HG03469 (cell line): ENCODE results near the gene CLDN24.

ENCODE experiments used
- ATAC-seq: cut with Tn5 transposase; IDR thresholded peaks from one replicate; pipeline ENCODE4 v1.9.1; 2021; ENCODE audit warnings: mild to moderate bottlenecking, moderate library complexity, moderate number of reproducible peaks; ENCODE audit not compliant: unreplicated experiment

Gene CLDN24

DNA sequence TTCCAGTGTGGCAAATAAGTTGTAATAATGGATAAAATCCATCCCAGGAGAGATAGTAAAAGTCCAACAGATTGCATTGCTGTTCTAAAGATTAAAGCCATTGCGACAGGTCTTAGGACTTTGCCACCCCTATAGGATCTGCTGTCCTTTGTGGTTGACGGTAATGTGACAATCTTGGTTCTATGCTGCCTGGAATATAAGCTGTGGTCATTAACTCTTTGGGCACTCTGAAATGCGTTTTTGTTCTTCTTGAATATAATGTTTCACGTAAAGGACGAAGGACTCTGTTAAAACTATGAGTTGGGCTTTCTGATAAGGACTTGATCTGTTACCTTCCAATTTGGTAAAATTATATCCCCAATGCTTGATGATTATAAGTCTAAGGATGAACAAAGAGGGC lies at the start of gene CLDN24:
Gene CLDN24, minus strand, starts transcription at position 101 of the 400 bp plus-strand sequence. Its CDS starts 0 bp downstream, at position 101.
- ATAC-seq = no peak

DNA sequence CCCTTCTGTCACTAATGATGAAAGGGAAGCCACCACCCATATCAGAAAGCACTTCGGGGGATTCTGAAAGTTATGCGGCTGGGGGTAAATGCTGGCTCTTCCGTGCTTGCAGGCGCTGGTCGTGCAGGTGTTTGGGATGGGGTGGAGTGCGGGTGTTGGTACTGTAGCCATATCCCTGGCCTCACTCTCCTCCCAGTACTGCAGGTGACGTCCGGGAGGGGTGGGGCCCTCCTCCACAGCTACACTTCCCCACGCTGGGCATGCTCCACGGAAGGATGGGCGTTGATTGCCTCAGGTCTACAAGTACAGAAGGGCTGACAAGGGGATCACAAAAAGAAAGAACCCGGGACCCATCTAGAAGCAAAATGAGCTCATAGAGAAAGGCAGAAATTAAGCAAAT lies 48.6 kb upstream of the CLDN24 start:
- ATAC-seq = no peak

GRCh38 chr4:183369073-183369472 lies 46.8 kb upstream of the CLDN24 start:
- no peak for ATAC-seq

DNA sequence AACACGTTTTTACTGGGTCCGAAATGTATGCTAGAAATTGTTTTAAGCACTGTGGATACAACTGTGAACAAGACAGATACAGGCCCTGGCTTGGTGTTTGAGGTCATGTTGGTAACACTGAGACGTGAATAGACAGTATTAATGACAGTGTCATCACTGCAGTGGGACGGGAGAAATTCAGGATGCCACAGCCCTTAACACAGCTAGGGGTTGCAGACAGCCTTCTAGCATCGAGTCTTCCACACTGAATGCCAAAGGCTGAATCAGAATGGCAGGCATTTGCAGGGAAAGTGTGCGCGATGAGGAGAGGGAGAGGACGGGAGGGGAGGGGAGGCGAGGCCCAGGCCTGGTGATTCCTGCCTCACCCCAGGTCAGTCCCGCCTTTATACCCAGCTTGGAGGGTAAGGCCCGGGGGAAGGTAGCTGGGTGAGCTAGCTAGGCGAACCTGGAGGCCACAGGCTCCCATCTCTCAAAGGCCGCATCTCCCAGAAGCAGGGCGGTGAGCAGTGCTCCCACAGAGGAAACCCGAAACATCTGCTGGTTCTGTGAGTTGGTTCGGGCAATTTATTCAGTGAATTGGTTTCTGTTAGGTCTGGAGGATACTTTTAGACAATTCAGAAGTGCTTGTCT lies 44.1 kb upstream of the CLDN24 start:
- ATAC-seq = no peak

DNA sequence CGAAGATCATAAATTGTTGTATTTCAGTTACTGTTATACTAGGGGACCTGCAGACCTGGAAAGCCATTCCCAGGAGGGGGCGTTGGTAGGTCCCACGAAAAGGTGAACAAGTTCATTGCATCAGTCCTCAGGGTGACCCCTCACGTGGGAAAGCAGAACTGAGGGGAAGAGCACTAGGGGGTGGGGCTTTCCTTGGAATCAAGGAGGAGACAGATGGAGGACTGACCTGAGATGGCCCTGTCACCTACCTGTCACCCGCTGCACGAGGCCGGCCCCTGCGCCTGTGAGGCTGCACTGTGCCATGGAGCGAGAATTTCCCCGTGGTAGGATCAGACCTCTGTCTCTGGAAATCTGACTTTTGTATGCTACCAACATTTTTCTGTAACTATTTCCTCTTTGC lies 41.8 kb upstream of the CLDN24 start:
- no peak for ATAC-seq

GRCh38 chr4:183362916-183363542 lies 40.8 kb upstream of the CLDN24 start:
- ATAC-seq = no peak

GRCh38 chr4:183362036-183362435 lies 39.8 kb upstream of the CLDN24 start:
- ATAC-seq = no peak

DNA sequence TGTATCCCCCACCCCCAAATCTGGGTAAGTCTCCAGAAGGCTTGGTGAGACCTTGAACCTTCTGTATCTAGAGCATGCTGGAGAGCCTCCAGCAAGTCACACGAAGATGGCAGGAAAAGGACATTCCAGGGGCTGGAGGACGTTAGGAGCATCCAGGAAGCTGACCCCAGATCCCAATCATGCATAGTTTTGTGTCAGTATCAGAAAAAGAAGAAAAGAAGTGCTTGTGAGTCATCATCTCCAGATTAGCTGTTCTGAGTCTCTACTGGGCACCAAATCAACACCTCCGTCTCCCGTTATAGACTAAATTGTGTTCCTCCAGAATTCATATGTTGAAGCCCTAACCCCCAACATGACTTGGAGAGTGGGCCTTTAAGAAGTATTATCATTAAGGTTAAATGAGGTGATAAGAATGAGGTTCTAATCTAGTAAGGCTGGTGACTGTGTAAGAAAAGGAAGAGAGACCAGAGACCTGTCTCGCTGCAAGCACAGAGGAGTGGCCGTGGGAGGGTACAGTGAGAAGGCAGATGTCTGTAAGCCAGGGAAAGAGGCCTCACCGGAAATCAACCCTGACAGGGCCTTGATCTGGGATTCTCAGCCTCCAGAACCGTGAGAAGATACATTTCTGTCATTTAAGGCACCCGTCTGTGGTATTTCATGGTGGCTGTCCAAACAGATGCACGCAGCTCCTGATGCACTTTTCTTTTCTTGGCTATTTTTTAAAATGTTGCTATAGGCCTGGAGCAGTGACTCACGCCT lies 38.1 kb upstream of the CLDN24 start:
- ATAC-seq = no peak

DNA sequence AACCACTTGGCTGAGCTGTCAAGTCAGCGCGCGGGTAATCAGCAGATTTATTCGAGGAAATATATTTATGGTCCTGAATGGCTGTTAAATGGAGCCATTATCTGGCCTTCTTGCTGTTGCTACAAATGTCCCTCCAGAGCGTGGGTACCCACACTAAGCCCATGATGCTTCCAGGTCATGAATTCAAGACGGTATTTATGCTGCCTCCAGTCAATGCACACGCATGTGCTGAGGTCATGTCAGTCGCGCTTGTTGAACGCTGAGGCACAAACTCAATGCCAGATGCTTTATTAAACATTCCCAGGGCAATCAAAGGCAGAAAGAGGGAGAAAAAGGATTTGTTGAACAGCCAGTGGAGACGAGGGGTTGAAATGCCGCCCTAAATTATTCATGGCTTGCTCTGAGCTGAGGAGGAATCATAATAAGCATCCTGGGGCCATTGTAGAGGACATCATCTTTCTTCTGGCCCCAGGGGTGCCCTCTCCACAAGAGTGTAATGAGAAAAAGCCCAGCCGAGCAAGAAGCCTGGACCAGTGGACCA lies 36.1 kb upstream of the CLDN24 start:
- no peak for ATAC-seq

DNA sequence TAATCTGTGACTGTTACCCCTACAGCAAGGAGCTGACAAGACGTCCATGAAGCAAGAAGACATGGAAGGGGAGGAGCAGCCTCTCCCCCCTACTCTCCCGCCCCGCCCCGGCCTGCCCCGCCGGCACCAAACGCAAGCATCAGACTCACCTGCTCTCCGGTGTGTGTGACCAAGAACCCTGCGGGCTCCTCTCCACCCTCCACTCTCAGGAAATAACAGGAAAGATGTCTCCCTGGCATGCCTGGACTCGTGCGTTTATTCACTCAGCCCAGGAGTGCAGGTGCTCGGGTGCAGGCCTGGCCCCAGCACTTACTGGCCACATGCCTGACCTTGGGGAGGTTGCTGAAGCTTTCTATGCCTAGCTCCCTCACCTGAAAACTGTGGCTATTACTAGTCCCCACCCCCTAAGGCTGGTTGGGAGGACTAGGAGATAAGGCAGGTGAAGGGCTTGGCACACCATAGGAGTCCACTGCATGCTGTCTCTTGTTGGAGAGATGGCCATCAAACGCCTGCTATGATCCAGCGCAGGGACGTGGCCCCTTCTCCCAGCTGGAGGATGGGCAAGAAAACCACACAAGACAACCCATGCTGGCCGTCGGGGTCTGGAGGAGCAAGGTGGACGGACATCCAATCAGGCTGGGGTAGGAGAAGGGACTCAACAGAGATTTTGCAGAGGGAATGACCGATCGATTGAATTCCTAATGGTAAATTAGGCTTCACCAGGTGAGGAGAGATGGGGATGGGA lies 34.9 kb upstream of the CLDN24 start:
- ATAC-seq = no peak

GRCh38 chr4:183356173-183356830 lies 34.1 kb upstream of the CLDN24 start:
- ATAC-seq = no peak

DNA sequence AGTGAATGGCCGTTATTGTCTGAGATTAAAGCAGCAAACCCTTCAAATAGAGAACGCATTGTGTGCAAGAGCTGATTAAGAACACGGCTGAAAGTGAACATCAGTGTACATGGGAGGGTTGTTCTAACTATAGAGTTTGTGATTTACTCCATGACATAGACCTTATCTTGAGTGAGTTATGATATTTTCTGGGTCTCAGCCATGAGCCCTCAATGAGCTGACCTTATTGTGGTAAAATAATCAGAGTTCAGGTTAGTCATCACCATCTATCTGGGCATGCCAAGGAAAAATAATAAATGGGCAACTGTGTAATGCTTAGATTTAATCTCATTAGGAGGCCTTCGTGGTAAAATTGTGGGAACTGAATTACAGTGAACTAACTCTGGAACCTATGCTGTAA lies 33.2 kb upstream of the CLDN24 start:
- no peak for ATAC-seq

DNA sequence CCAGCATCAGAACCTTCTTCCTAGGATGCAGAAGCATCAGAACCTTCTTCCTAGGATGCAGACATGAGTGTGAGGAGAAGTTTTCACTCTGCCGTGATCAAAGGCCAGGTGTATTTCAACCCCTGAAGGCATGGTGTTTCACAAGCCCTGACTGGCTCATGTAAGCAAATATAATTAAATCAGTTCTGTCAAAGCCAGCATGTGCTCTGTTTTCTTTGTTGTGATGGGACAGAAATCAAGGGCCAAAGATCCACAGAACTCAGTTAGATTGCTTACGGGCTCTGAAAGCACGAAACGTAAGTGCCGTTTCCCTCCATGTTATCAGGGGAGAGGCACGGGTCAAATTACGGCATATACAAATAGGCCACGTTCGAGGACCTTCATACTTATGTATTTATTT lies 32.0 kb upstream of the CLDN24 start:
- ATAC-seq = no peak

GRCh38 chr4:183353557-183353956 lies 31.3 kb upstream of the CLDN24 start:
- ATAC-seq = no peak

DNA sequence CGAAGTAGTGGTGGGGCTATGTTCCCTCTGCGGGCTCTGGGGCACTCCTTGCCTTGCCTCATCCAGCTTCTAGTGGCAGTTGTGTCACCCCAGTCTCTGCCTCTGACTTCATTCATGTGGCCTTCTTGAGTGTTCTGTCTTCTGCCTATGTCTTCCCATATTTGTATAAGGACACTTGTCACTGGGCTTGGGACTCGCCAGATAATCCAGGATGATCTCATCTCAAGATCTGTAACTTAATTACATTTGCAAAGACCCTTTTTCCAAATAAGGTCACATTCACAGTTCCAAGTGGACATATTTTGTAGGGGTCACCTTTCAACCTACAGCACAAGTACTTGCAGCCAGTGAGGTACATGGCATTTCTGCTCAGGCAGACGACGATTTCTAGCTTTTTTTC lies 30.3 kb upstream of the CLDN24 start:
- no peak for ATAC-seq

DNA sequence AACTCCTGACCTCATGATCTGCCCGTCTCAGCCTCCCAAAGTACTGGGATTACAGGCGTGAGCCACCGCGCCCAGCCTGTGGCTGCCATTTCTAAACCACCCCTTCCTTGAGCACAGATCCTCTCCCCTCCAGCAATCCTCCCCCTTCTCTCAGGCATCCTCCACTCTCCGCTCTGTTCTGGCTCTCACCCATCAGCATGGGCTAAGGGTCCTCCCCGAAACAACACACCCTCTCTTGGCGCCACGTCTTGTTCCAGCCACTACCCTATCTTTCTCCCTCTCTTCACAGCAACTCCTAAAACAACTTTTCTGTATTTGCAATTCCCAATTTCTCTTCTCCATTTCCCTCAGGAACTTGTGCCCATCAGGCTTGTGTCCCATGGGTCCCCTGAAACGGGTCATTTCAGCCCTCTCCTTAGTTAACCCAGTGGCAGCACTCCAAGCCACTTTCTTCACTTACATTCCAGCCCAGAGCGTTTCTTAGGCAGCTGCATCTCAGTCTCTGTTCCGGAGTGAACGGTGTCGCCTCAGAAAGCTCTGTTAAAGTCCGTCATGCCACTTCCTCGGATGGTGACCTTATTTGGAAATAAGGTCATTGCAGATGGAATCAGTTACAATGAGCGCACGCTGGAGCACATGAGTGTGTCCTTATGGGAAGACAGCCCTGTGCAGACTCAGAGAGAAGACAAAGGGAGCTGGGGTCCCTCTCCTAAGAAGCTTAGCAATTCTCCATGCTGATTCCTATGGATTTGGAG lies 28.3 kb upstream of the CLDN24 start:
- no peak for ATAC-seq

DNA sequence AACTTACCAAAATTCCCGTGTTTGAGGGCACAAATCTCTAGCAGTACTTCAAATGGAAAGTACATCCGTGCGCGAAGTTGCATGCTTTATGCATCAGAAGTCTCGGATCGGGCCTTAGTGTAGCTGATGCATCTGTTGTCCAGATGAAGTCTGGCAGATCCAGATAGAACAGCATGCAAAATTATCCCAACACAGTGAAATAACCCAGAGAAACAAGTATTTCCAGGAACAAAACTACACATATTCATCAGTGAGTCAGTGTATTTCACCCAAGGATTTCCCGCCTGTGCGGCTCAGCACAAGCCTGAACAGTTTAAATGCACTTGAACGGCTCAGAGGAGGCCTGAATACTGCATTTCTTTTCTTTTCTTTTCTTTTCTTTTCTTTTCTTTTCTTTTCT lies 27.4 kb upstream of the CLDN24 start:
- no peak for ATAC-seq

DNA sequence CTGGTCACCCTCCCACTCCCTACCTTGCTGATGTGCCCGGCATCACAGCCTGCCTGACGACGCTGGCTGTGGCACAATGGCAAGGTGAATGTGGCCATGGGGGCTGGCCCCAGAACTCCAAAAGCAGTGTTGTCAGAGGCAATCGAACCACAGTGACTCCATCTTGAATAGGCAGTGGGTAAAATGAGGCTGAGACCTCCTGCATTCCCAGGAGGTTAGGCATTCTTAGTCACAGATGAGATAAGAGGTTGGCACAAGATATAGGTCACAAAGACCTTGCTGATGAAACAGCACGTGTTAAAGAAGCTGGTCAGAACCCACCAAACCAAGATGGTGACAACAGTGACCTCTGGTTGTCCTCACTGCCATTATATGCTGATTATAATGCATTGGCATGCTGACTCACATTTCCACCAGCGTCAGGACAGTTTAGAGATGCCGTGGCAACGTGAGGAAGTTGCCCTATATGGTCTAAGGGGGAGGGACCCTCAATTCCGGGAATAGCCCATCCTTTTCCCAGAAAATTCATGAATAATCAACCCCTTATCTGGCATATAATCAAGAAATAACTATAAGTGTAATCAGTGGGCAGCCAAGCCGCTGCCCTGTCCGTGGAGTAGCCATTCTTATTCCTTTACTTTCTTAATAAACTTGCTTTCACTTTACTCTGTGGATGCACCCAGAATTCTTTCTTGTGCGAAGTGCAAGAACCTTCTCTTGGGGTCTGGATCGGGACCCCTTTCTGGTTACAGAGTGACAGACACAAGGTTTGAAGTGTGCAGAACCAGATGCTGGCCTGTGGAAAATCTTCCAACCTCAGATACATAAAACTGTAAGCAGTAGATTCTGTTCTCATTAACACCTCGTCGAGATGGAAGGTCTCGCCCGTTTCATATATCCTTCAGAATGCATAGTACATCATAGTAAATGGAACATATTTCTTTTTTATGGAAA lies 26.8 kb upstream of the CLDN24 start:
- ATAC-seq = no peak

DNA sequence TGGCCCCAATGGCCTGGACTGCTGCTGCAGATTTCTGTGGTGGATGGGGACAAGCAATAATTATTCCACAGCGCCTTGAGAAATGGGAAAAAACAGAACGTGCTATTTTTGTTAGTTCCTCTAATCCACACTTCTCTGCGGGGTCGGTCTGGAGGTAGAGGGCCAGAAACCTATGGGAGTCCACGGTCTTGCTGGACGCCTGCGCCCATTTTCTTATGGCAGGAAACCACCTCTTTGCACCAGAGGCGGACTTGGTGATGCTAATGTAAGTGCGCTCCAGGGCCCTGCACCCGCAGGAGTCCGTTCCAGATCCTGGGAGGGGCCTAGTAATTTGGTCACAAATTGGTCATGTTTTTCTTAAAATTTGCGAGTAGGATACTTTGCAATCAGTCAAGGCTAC lies 25.9 kb upstream of the CLDN24 start:
- ATAC-seq = no peak
